ENCODE results near the gene SFXN3.

GRCh38 chr10:101019440-101019703, 11.7 kb upstream of the SFXN3 start:
- no peak for TF ChIP-seq CTCF (conservative IDR thresholded peaks at IDR 0.05; ENCODE audit: low read depth in 2 of 2)
- TF ChIP-seq EZH2 (IDR thresholded peaks at IDR 0.05; ENCODE audit: low read depth, unreplicated experiment): no peak
- no peak for TF ChIP-seq POLR2AphosphoS5 (IDR thresholded peaks at IDR 0.05; ENCODE audit: low read depth)
